Suppressor macrophage treated with lipopolysaccharide for 1 hour (primary cell): Measurements from ENCODE around the gene LRMDA.
"Not testable (repeated sequence)": the region's sequence is repeated elsewhere in the genome, so short reads cannot be mapped to it uniquely, and the experiment has no call there.

Source experiments
- DNase-seq, 3 donors: peaks; one replicate each; pipeline ENCODE4 v3.0.0-alpha.2; 2020 to 2022

LRMDA gene

DNA sequence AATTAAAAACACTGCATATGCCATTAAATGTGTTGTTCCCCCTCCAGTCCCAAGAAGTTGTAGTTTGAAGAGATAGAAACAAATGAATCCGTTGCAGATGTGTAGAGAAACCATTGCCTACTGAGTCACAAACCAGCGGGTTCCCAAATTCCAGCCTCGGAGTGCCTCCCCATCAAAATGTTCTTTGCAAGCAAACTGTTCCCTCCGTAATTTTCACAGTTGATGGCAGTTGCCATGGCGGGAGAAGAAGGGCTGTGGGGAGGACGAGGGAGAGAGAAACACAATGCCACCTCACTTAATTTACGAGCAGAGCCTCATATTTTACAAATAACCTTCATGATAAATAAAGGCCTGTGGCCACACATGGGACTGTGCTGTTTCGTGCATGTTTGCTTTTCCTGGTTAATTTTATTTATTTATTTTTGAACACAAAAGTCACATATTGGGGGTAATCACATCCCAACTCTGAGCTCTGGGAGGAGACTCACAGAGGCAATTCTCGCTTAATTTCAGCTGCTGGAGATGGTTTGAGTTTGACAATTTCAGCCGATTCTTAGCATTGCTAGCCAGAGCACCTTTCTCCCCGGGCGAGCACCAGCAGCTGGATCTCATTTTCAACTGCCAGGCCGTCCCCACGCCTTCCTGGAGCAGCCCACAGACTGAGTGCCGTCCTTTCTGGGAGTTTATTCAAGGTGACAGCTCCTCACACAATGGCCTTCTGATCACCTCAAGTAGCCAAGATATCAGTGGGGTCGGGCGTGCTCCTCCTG is 1122.0 kb downstream of the LRMDA start:
- DNase-seq, result no peak

- DNase-seq, result no peak
These were observed 1122.6 kb downstream of the LRMDA start for GRCh38 chr10:76554033-76554408.

- no peak for DNase-seq
These were observed 1123.1 kb downstream of the LRMDA start for GRCh38 chr10:76554478-76554877.

DNA sequence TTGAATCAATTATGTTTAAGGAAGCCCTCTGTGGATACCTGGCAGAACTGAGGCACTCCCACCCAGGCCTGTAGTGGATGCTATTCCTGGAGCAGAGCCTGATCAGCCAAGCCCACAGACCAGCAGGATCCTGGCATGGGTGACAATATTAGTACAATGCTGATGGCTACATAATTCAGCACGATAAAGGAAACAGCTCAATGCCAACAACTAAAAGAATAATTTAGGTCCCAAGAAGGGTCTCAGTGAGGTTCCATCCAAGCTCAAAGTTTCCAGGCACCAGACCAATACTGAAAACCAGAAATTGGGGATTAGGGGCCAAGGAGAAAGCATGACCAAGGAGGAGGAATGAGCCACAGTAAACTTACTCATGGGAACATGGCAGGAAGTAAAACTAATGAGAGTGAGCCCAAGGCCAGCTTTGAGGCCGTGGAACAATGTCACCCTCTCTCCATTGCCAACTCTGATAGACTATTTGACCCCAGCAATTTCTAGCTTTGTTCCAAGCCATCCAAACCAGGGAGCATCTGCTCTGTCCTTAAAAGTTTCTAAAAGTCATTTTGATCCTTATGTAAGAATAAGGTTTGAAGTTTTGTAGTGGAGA is 1123.7 kb downstream of the LRMDA start:
- no peak for DNase-seq

GRCh38 chr10:76557366-76557765 is 1125.9 kb downstream of the LRMDA start:
- DNase-seq, result no peak

GRCh38 chr10:76558586-76558985 is 1127.2 kb downstream of the LRMDA start:
- no peak for DNase-seq

DNA sequence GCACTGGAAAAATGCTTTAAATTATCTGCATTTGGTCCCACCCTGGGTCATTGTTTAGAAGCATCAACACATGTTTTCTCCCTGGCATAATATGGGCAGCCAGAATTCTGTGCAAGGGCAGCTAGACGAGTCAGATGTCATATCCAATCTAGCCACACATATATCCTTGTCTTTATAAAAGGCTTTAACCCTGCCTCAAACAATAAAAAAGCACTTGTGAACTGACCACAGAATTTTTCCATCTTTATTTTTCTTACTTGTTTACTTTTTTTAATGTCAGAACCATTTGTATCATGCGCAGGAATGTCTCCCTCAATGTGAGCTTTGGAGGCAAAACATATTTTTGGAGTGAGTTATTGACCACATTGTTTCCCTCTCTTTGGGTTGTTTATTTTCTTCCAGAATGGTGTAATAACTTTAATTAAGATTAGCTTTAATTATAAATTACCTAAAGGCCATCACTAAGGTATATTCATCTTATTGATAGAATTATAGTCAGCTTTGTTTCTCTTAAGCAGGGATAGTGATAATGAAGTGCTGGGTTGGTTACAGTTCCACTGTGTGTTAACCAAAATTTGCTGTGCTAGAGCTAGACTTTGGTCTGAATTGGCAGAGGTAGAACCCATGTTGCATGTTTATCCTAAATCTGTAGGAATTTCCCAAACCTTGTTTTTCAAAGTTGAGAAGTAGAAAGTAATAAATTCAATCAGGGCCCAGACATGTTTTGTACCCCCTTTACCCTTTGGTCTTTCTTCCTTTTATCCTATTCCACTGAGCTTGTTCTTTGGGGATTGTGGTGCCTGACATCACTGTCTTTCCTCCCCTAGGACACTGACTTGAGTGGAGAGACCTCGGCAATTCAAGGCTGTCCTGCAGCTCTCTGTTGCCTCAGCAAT is 1127.8 kb downstream of the LRMDA start:
- no peak for DNase-seq

- DNase-seq, result no peak
These were observed 1128.4 kb downstream of the LRMDA start for GRCh38 chr10:76559892-76560220.

- DNase-seq, result no peak
These were observed 1128.9 kb downstream of the LRMDA start for GRCh38 chr10:76560338-76560737.

GRCh38 chr10:76563286-76563685 is 1131.9 kb downstream of the LRMDA start:
- no peak for DNase-seq

GRCh38 chr10:76572021-76572420 is 1140.6 kb downstream of the LRMDA start:
- DNase-seq, result no peak

- no peak for DNase-seq
These were observed 1145.0 kb downstream of the LRMDA start for GRCh38 chr10:76576276-76576962.

DNA sequence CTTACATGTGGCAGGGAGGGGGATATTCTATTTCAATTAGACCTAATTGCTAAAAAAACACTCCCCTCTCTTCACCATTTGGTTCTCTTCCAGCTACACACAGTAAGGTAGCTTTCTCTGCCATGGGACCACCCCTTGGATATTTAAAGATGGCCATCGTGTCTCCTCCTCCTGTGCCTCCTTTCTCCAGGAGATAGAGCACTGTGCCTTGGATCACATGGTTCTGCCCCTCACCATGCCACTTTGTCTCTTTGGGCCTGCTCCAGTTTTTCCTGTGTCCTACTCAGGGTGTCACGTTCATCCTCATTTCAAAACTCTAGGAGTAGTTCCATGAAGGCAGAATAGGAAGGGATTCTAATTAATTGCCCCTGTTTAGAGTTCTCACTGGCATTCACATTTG is 1146.0 kb downstream of the LRMDA start:
- DNase-seq, result no peak

DNA sequence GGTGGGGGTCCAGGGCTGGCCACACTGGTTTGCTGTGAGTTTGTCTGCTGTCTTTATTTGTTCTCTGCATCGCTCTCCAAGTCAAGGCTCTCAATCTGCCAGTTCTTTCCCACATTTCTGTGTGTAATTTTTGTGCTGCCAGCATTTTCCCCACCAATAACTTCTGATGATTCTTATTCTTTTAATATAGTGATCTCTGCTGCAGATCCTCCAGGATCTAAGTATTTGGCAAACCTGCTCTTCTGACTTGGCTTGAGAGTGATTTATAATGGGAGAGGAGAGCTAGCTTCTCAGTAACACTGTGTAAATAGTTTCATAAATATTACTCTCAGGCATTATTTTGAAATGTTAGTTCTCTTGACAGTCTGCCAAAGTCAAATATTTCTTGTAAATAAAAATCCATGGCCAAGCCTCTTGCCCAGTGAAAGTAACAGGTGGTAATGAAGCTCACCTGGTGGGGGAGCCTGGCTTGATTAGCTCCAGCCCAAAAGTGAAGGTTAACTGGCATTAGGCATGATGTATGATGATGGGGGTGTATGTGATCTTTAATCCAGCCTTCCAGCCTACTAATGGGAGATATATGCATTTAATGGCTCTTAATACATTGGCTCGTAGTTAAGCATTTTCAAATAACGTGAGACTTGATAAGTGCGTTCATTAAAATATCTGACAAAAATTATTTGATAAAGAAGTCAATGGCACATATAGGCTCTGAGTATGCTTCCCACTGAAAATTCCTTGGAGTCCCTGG is 1150.3 kb downstream of the LRMDA start:
- no peak for DNase-seq

GRCh38 chr10:76582531-76582930 is 1151.1 kb downstream of the LRMDA start:
- DNase-seq, result no peak

- DNase-seq, result no peak
These were observed 1152.3 kb downstream of the LRMDA start for GRCh38 chr10:76583711-76584161.

DNA sequence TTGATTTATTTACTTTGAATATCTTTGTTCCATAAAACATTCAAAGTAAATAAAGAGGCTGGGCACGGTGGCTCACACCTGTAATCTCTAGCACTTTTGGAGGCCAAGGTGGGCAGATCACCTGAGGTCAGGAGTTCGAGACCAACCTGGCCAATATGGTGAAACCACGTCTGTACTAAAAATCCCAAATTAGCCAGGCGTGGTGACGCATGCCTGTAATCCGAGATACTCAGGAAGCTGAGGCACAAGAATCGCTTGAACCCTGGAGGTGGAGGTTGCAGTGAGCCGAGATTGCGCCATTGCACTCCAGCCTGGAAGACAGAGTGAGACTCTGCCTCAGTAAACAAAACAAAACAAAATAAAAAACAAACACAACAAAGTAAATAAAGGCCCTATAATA is 1153.0 kb downstream of the LRMDA start:
- DNase-seq, result not testable (repeated sequence)
